HepG2 (cell line): ENCODE results near the gene SDR39U1. TPM values are rescaled to one million over a fixed set of nuclear protein-coding genes. Genes with fewer than 3 reads are reported as not detected.
A peak's percentile ranks its signal among the peaks of the same experiment; 100 is the strongest.

Experiments
- E2F5 ChIP-seq: sonication (generic); formaldehyde crosslinking; conservative IDR thresholded peaks from 2 replicates; pipeline ENCODE4 v1.4.0; 2020; ENCODE audit warnings: missing genetic modification reagents
- FIP1L1 ChIP-seq: fragments of 200-400 bp; formaldehyde crosslinking; IDR thresholded peaks from 2 replicates; pipeline ENCODE4 v1.6.1; 2018; ENCODE audit warnings: low read depth, mild to moderate bottlenecking, low read length, moderate library complexity, borderline replicate concordance; ENCODE audit not compliant: insufficient read depth
- FOXA1 ChIP-seq, 2 experiments: fragments of 450-650 bp in 1 of 2; sonication (generic) in 1 of 2; formaldehyde crosslinking in 1 of 2; IDR thresholded peaks; 2 replicates each; pipeline versions ENCODE4 v1.4.0 to v1.6.1; 2016 to 2020; ENCODE audit warnings: missing genetic modification reagents in 1 of 2
- FOXK1 ChIP-seq: sonication (generic); formaldehyde crosslinking; IDR thresholded peaks from 2 replicates; pipeline ENCODE4 v1.4.0; 2020; ENCODE audit warnings: low read depth, missing genetic modification reagents, borderline replicate concordance
- GZF1 ChIP-seq: sonication (generic); formaldehyde crosslinking; IDR thresholded peaks from 2 replicates; pipeline ENCODE4 v1.5.1; 2020; ENCODE audit warnings: mild to moderate bottlenecking, missing genetic modification reagents
- IRX3 ChIP-seq: sonication (generic); formaldehyde crosslinking; IDR thresholded peaks from 2 replicates; pipeline ENCODE4 v1.8.1; 2023; ENCODE audit warnings: mild to moderate bottlenecking, low read depth, missing genetic modification reagents, borderline replicate concordance
- RBAK ChIP-seq: sonication (generic); formaldehyde crosslinking; IDR thresholded peaks from 2 replicates; pipeline ENCODE4 v1.5.1; 2020; ENCODE audit warnings: mild to moderate bottlenecking, missing genetic modification reagents
- RELA ChIP-seq: sonication (generic); formaldehyde crosslinking; IDR thresholded peaks from 2 replicates; pipeline ENCODE4 v1.4.0; 2020; ENCODE audit warnings: missing genetic modification reagents
- RFXANK ChIP-seq: IDR thresholded peaks from 2 replicates; pipeline ENCODE4 v1.6.1; 2016
- SMYD3 ChIP-seq: sonication (generic); formaldehyde crosslinking; IDR thresholded peaks from 2 replicates; pipeline ENCODE4 v1.8.1; 2023; ENCODE audit warnings: mild to moderate bottlenecking, missing genetic modification reagents
- TBX2 ChIP-seq: sonication (generic); formaldehyde crosslinking; IDR thresholded peaks from 2 replicates; pipeline ENCODE4 v1.5.0; 2020; ENCODE audit warnings: missing genetic modification reagents, mild to moderate bottlenecking, borderline replicate concordance
- TCF12 ChIP-seq, 2 experiments: fragments of 450-650 bp in 1 of 2; sonication (generic) in 1 of 2; formaldehyde crosslinking in 1 of 2; IDR thresholded peaks; 2 replicates each; pipeline versions ENCODE4 v1.6.1 to v1.8.0; 2017 to 2022; ENCODE audit warnings: antibody characterized with exemption in 1 of 2, mild to moderate bottlenecking in 1 of 2, missing genetic modification reagents in 1 of 2, moderate library complexity in 1 of 2
- TCF7 ChIP-seq: sonication (generic); IDR thresholded peaks from 2 replicates; pipeline ENCODE4 v1.6.1; 2016; ENCODE audit warnings: antibody characterized with exemption, low read depth
- THYN1 ChIP-seq: sonication (generic); formaldehyde crosslinking; IDR thresholded peaks from 2 replicates; pipeline ENCODE4 v1.8.1; 2023; ENCODE audit warnings: low read depth, mild to moderate bottlenecking, moderate library complexity, missing genetic modification reagents, borderline replicate concordance
- XBP1 ChIP-seq: sonication (generic); formaldehyde crosslinking; IDR thresholded peaks from 2 replicates; pipeline ENCODE4 v1.5.0; 2020; ENCODE audit warnings: missing genetic modification reagents
- ZFP82 ChIP-seq: sonication (generic); formaldehyde crosslinking; IDR thresholded peaks from 2 replicates; pipeline ENCODE4 v1.5.1; 2020; ENCODE audit warnings: mild to moderate bottlenecking, missing genetic modification reagents, borderline replicate concordance
- ZNF512B ChIP-seq: sonication (generic); formaldehyde crosslinking; IDR thresholded peaks from 2 replicates; pipeline ENCODE4 v1.5.1; 2020; ENCODE audit warnings: missing genetic modification reagents, mild to moderate bottlenecking, borderline replicate concordance
- ZNF788 ChIP-seq: sonication (generic); formaldehyde crosslinking; IDR thresholded peaks from 2 replicates; pipeline ENCODE4 v1.5.0; 2020; ENCODE audit warnings: mild to moderate bottlenecking, missing genetic modification reagents, borderline replicate concordance
- ZSCAN21 ChIP-seq: sonication (generic); formaldehyde crosslinking; IDR thresholded peaks from 2 replicates; pipeline ENCODE4 v1.8.0; 2022; ENCODE audit warnings: mild to moderate bottlenecking, missing genetic modification reagents, moderate library complexity, borderline replicate concordance
- polyA plus RNA-seq, 8 experiments: library from polyadenylated mRNA; depleted of rRNA in 3 of 8; stranded (reverse) in 7 of 8; unstranded in 1 of 8; fragments of >200 nt; fragmentation: Illumina TruSeq in 4 of 8; extraction: Trizol in 4 of 8; gene quantifications; 2 replicates each; pipeline versions ENCODE4 v1.2.1 to v1.2.3, GENCODE V29; 2011 to 2016; ENCODE audit warnings: low read depth in 4 of 8, missing spikeins in 1 of 8, mixed read lengths in 1 of 8; ENCODE audit not compliant: insufficient read depth in 1 of 8
- total RNA-seq, 5 experiments: library from RNA; depleted of rRNA; stranded (reverse); fragments of >200 nt; fragmentation: Illumina TruSeq; extraction: Trizol; gene quantifications; 2 replicates each; pipeline ENCODE4 v1.2.3, GENCODE V29; 2016; ENCODE audit warnings: low read depth in 1 of 5
- TF ChIP-seq, protein P1 (sequence below): sonication (generic); formaldehyde crosslinking; conservative IDR thresholded peaks from 2 replicates; pipeline ENCODE4 v1.4.0; 2020; ENCODE audit warnings: missing genetic modification reagents
- TF ChIP-seq, protein P2 (sequence below): sonication (generic); formaldehyde crosslinking; IDR thresholded peaks from 2 replicates; pipeline ENCODE4 v1.4.0; 2020; ENCODE audit warnings: missing genetic modification reagents, borderline replicate concordance

SDR39U1 gene
- total and polyA plus RNA-seq, 2 of the 13 experiments (the other 11 are each of a cell fraction or from before 2014, with no cell fraction given): 34.4 to 129 TPM

DNA sequence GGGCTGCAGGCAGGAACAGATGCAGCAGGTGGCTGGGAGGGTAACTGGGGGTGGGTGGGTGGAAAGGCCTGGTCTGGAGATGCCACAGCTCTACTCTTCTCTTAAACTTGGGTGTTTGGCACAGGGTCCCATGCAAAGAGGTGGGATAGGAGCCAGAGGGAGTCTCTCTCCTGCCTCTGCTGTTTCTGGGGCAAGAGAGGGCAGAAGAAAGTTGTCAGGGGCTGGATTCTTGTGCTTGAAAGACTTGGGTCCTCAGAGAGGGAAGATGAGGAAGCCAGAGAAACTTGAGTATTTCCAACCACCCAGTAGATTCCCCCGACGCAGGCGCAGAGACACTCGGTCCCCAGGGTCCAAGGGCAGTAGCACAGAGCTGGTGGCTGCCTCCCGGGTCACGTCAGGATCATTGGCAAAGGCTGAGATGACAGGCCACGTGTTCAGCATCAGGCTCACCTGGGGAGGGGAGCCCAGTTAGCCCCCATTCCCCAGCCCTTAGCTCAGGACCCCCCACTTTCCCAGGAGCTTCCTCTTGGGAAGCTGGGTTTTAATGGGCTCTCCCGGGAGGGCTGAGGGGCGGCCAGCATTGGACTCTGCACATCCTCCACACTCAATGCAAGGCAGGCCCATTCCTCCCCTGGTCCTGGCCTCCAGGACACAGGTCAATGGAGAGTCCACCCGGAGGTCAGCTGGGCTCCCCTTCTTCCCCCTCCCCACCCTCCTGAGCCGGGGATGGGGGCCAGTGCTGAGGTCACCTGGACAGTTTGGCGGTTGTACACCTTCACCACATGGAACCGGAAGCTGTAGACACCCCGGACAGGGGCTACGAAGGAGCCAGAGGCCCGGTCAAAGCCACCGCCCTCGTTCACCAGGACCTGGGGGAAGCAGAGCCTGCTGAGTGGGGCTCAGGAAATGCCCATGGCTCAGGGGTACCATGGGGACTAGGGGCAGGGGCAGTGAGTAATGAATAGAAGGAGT, 14.8 kb downstream of the SDR39U1 start (continued):
- TF ChIP-seq, protein P1, sequence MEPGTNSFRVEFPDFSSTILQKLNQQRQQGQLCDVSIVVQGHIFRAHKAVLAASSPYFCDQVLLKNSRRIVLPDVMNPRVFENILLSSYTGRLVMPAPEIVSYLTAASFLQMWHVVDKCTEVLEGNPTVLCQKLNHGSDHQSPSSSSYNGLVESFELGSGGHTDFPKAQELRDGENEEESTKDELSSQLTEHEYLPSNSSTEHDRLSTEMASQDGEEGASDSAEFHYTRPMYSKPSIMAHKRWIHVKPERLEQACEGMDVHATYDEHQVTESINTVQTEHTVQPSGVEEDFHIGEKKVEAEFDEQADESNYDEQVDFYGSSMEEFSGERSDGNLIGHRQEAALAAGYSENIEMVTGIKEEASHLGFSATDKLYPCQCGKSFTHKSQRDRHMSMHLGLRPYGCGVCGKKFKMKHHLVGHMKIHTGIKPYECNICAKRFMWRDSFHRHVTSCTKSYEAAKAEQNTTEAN: no peak
- TF ChIP-seq, protein P2, sequence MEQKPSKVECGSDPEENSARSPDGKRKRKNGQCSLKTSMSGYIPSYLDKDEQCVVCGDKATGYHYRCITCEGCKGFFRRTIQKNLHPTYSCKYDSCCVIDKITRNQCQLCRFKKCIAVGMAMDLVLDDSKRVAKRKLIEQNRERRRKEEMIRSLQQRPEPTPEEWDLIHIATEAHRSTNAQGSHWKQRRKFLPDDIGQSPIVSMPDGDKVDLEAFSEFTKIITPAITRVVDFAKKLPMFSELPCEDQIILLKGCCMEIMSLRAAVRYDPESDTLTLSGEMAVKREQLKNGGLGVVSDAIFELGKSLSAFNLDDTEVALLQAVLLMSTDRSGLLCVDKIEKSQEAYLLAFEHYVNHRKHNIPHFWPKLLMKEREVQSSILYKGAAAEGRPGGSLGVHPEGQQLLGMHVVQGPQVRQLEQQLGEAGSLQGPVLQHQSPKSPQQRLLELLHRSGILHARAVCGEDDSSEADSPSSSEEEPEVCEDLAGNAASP (CRISPR knock-in tag): peak; percentile 94
- TF ChIP-seq XBP1 (CRISPR knock-in tag) (no peak), TBX2 (no peak), RFXANK (CRISPR knock-in tag) (no peak), FIP1L1 (no peak), TCF12 (IDR thresholded peaks at IDR 0.05) (no peak), TCF12 (CRISPR knock-in tag; IDR thresholded peaks at IDR 0.05) (no peak), ZNF788 (CRISPR knock-in tag) (no peak; the same call in 1 of the 2 replicates), SMYD3 (no peak), ZSCAN21 (no peak), TCF7 (no peak), RELA (CRISPR knock-in tag) (0 out of 2 replicates have a peak, but pooled peaks have one; percentile 40), FOXK1 (no peak), GZF1 (CRISPR knock-in tag) (0 out of 2 replicates have a peak, but pooled peaks have one; percentile 23), E2F5 (CRISPR knock-in tag) (no peak), FOXA1 (IDR thresholded peaks at IDR 0.05) (no peak), FOXA1 (CRISPR knock-in tag; IDR thresholded peaks at IDR 0.05) (no peak), THYN1 (CRISPR knock-in tag) (no peak), IRX3 (CRISPR knock-in tag) (no peak; the same call in 1 of the 2 replicates), RBAK (CRISPR knock-in tag) (no peak), ZNF512B (CRISPR knock-in tag) (no peak), ZFP82 (CRISPR knock-in tag) (no peak)
